ENCODE data around the gene CIC.

DNA sequence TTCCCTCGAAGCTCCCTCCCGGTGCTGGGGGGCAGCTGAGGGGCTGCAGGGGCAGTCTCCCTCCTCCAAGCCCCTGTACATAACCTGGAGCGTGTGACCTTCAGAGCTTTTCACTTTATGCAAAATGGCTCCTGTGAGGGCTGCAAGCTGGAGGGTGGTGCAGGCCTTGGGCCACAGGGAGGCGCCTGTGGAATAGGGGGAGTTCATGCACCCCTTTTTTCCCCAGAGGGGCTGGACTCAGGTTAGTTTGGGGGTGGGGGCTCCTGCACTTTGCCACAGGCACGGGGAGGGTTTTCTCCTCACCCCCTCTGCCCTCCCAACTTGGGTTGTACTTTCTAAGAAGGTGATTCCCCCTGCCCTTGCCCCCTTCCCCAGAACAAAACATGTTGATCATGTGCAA lies 26.3 kb downstream of the CIC start:
- TF ChIP-seq, protein P1, sequence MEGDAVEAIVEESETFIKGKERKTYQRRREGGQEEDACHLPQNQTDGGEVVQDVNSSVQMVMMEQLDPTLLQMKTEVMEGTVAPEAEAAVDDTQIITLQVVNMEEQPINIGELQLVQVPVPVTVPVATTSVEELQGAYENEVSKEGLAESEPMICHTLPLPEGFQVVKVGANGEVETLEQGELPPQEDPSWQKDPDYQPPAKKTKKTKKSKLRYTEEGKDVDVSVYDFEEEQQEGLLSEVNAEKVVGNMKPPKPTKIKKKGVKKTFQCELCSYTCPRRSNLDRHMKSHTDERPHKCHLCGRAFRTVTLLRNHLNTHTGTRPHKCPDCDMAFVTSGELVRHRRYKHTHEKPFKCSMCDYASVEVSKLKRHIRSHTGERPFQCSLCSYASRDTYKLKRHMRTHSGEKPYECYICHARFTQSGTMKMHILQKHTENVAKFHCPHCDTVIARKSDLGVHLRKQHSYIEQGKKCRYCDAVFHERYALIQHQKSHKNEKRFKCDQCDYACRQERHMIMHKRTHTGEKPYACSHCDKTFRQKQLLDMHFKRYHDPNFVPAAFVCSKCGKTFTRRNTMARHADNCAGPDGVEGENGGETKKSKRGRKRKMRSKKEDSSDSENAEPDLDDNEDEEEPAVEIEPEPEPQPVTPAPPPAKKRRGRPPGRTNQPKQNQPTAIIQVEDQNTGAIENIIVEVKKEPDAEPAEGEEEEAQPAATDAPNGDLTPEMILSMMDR (IDR thresholded peaks at IDR 0.05) = no peak
- TF ChIP-seq POLR2A (IDR thresholded peaks at IDR 0.05) = no peak

Measured in lower leg skin (tissue), 3 donors.